ENCODE results near the gene ATP1B3.
"Not testable (repeated sequence)": the region's sequence is repeated elsewhere in the genome, so short reads cannot be mapped to it uniquely, and the experiment has no call there.

ATP1B3 gene

DNA sequence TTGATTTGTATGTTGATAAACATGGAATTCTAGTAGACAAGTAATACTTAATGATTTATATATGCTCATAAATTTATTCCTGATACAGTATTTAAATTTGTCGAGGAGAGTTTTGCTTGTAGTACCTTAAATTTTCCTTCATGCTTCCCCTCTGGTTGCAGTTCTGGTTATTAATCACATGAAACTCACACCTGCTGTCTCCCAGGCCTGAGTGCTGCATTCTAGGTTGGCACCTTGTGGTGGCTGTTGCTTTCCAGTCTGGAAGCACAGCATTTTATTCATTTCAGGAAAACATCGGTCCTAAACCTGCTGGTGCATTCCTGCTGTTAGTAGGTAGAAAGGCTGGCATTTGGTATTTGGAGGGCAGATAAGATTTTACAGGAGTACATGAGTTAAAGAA lies 44.9 kb downstream of the ATP1B3 start:
- DNase-seq (ENCODE audit: insufficient read length, low spot score) (no peak), FAIRE-seq (no peak)
- TF ChIP-seq, protein P1, sequence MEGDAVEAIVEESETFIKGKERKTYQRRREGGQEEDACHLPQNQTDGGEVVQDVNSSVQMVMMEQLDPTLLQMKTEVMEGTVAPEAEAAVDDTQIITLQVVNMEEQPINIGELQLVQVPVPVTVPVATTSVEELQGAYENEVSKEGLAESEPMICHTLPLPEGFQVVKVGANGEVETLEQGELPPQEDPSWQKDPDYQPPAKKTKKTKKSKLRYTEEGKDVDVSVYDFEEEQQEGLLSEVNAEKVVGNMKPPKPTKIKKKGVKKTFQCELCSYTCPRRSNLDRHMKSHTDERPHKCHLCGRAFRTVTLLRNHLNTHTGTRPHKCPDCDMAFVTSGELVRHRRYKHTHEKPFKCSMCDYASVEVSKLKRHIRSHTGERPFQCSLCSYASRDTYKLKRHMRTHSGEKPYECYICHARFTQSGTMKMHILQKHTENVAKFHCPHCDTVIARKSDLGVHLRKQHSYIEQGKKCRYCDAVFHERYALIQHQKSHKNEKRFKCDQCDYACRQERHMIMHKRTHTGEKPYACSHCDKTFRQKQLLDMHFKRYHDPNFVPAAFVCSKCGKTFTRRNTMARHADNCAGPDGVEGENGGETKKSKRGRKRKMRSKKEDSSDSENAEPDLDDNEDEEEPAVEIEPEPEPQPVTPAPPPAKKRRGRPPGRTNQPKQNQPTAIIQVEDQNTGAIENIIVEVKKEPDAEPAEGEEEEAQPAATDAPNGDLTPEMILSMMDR (IDR thresholded peaks at IDR 0.05; ENCODE audit: insufficient read depth, missing control alignments) = no peak

DNA sequence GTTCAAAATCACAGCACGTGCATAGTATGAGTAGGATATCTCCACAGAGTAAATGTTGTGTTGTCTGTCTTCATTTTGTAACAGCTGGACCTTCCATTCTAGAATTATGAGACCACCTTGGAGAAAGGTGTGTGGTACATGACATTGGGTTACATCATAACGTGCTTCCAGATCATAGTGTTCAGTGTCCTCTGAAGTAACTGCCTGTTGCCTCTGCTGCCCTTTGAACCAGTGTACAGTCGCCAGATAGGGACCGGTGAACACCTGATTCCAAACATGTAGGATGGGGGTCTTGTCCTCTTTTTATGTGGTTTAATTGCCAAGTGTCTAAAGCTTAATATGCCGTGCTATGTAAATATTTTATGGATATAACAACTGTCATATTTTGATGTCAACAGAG lies 49.2 kb downstream of the ATP1B3 start:
- DNase-seq (ENCODE audit: insufficient read length, low spot score) = not testable (repeated sequence)
- peak; percentile 29 for FAIRE-seq

DNA sequence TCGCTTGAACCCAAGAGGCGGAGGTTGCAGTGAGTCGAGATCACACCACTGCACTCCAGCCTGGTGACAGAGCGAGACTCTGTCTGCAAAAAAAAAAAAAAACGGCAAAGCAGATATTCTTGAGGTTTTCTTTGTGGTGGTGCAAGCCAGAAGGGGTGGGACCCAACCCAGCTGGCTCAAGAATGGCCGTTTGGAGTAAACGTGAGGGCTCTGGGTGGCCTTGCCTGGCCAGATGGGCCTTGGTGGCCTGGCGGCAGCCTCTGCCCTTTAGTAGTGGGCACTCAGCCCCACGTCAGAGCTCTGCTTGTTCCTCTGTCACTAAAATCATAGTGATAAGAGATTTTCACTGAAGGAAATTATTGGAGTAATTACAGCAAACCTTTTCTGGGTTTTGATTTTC lies 50.5 kb downstream of the ATP1B3 start:
- TF ChIP-seq, protein P1 (IDR thresholded peaks at IDR 0.05; ENCODE audit: insufficient read depth, missing control alignments) = no peak
- FAIRE-seq (no peak), DNase-seq (ENCODE audit: insufficient read length, low spot score) (no peak)

DNA sequence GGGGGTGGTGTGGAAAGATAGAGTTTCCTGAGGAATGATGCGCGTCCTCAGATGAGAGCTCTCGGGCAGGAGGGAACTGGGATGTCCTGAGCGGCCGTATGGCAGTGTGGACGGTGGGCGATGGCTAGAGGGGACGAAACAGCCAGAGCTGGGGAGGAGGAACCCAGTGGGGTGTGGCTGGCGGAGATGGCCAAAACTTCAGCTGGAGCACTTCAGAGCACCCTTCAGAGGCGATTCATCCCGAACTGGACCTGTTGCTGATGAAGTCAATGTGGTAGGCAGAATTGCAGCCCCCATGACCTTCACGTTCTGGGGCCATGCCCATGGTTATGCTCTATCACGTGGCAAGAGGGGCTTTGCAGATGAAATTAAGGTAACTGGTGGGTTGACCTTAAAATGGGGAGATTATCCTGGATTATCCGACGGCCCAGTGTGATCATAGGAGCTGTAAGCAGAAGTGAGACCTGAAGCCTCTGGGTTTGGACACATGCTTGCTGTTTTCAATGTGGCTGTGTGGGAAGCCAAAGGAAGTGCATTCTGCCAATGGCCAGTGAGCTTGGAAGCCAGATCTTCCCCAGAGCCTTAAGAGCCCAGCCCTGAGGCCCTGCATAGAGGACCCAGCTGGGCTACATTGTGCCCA lies 52.3 kb downstream of the ATP1B3 start:
- FAIRE-seq (no peak), DNase-seq (ENCODE audit: insufficient read length, low spot score) (no peak)
- TF ChIP-seq, protein P1 (IDR thresholded peaks at IDR 0.05; ENCODE audit: insufficient read depth, missing control alignments) = no peak

DNA sequence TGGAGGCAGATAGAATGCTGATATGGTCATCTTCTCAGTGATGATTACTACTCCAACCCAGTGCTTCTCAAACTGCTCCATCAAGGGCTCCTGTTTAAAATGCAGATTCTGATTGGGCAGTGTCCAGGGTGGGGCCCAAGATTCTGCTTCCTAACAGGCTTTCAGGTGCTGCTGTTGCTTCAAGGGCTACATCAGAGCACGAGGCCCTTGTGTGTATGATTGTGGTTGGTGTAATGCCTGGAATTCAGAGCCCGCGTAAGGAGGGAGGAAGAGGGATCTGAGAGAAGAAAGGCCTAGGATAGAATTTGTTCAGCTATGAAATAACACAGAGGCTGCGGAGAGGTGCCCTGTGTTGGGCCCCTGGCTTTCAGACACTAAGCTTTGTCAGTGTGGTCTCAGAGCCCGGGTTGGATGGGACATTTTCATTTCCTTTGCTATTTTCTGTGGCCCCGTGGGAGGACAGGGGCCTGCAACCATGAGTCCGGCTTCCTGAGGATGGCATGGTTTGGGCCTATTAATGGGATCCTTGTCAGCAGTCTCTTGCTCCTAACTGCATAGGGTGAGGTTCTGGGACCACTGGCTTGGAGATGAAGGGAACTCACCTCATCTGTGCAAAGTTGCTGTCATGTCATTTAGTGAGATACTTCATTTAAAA lies 53.0 kb downstream of the ATP1B3 start:
- no peak for FAIRE-seq

DNA sequence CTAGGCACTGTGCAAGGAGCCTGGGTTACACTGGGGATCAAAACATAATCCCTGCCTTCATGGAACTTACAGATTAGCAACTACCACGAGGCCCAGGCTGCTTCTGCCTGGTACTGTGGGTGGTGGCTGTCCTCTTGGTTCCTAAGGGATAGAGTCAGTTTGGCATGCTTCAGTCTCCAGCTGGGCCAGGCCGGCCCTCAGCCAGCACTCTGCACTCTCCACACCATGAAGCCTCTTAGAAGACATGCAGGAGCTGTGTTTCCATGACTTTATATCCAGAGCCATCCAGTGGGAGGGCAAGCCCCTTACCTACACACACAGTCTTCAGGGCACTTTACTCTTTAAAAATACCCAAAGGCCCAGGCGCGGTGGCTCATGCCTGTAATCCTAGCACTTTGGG lies 54.4 kb downstream of the ATP1B3 start:
- TF ChIP-seq, protein P1 (IDR thresholded peaks at IDR 0.05; ENCODE audit: insufficient read depth, missing control alignments) = no peak
- no peak for FAIRE-seq
- DNase-seq (ENCODE audit: insufficient read length, low spot score) = no peak

More for the DNA sequence above, 53.0 kb downstream of the ATP1B3 start:
- no peak for DNase-seq (ENCODE audit: insufficient read length, low spot score)
- TF ChIP-seq, protein P1 (IDR thresholded peaks at IDR 0.05; ENCODE audit: insufficient read depth, missing control alignments) = no peak

DNA sequence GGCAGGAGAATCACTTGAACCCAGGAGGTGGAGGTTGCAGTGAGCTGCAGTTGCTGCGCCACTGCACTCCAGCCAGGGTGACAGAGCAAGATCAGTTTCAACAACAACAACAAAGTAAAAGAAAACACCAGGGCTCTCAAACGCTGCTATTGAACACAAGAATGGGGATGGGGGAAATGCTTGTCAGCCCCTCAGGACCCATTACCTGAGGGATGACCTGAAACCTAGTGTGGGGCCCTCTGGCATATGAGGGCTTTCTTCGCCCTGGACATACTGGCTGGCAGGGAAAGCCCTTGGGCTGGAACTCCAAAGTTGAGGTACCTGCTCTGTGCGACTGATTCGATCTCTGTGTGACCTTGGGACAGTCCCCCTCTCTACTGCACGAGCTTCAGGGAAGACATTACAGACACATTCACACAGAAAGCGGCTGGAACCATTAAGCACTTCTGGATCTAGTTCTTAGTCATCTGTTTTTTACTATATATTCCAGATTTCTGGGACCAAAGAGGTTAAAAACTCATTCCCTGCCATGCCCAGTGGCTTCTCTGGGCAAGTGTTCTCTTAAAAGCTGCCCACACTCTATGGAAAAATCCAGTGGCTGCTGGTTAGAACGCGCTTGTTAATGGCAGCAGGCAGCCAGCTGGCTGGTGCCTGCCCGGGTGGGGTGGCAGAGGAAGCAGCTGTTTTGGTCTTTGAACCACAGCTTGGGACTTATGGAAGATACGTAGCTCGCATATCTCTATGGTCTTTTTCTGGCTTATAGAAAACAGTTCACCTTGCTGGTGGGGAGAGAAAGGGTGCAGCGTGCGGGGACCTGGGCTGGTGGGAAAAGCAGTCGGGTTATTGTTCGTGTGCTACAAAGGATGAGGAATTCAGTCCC lies 57.2 kb downstream of the ATP1B3 start:
- DNase-seq (ENCODE audit: insufficient read length, low spot score) = no peak
- TF ChIP-seq, protein P1 (IDR thresholded peaks at IDR 0.05; ENCODE audit: insufficient read depth, missing control alignments) = no peak
- FAIRE-seq = no peak
